T-helper 17 cell (primary cell): ENCODE data around the gene DUSP1. TPM values are rescaled to one million over a fixed set of nuclear protein-coding genes. Genes with fewer than 3 reads are reported as not detected.

ENCODE experiments used
- ATAC-seq: fragments of 150-1000 bp; cut with Tn5 transposase; 2 replicates; pipeline ENCODE4 v1.10.0; 2021; ENCODE audit warnings: mild to moderate bottlenecking, moderate library complexity
- DNase-seq, 3 donors: peaks; one replicate each; pipeline versions ENCODE4 v3.0.0 to v3.0.0-alpha.2; 2020 to 2021
- H3K9me3 ChIP-seq: one replicate; pipeline ENCODE4 v1.7.0; 2013; ENCODE audit warnings: low read length, mild to moderate bottlenecking; ENCODE audit not compliant: control insufficient read depth, poor library complexity, severe bottlenecking
- H3K27ac Mint-ChIP-seq: one replicate; pipeline ENCODE4 v1.8.0; 2022; ENCODE audit warnings: mild to moderate bottlenecking, moderate library complexity, mixed read lengths
- H3K27me3 Mint-ChIP-seq: one replicate; pipeline ENCODE4 v1.8.0; 2022; ENCODE audit warnings: mixed read lengths
- H3K36me3 Mint-ChIP-seq: one replicate; pipeline ENCODE4 v1.8.0; 2022; ENCODE audit warnings: low read depth, mixed read lengths
- H3K4me1 Mint-ChIP-seq: one replicate; pipeline ENCODE4 v1.8.0; 2022; ENCODE audit warnings: mild to moderate bottlenecking, mixed read lengths
- H3K4me3 Mint-ChIP-seq: one replicate; pipeline ENCODE4 v1.8.0; 2022; ENCODE audit warnings: mild to moderate bottlenecking, moderate library complexity, mixed read lengths
- total RNA-seq, 4 donors: library from RNA in 2 of 4; stranded (reverse) in 2 of 4; gene quantifications; one replicate each; pipeline ENCODE4 v1.2.3 and lab custom pipeline; 2022 to 2026

The DUSP1 gene
- total RNA-seq, 2 donors from 2014 or later, result 1,522 to 2,429 TPM

- no peak for ATAC-seq
- Mint-ChIP-seq H3K27me3 (no peaks in the 10 kb centered on the region), H3K4me3 (no peak overlapping the region)
Measured at GRCh38 chr5:172782169-172783039, 11.4 kb upstream of the DUSP1 start.

GRCh38 chr5:172779691-172780341 lies 8.8 kb upstream of the DUSP1 start:
- no peaks in the 10 kb centered on the region for H3K36me3 Mint-ChIP-seq
- H3K27ac Mint-ChIP-seq, result peak overlapping the region; percentile 100
- no peak for ATAC-seq
- peaks cover 15% of the 10 kb centered on the region for H3K4me1 Mint-ChIP-seq
- H3K9me3 ChIP-seq, result no peaks in the 10 kb centered on the region
- no peak for DNase-seq
- no peaks in the 10 kb centered on the region for H3K27me3 Mint-ChIP-seq
- H3K4me3 Mint-ChIP-seq, result no peak overlapping the region

More at GRCh38 chr5:172782169-172783039, 11.4 kb upstream of the DUSP1 start:
- DNase-seq, result no peak
- H3K4me1 Mint-ChIP-seq, result peaks cover 7% of the 10 kb centered on the region
- no peaks in the 10 kb centered on the region for H3K36me3 Mint-ChIP-seq
- H3K27ac Mint-ChIP-seq, result no peak overlapping the region
- H3K9me3 ChIP-seq, result no peaks in the 10 kb centered on the region

- H3K9me3 ChIP-seq, result no peaks in the 10 kb centered on the region
- H3K4me1 Mint-ChIP-seq, result peaks cover 26% of the 10 kb centered on the region
- H3K36me3 Mint-ChIP-seq, result no peaks in the 10 kb centered on the region
- ATAC-seq, result peak; percentile 59
- no peaks in the 10 kb centered on the region for H3K27me3 Mint-ChIP-seq
- H3K27ac Mint-ChIP-seq, result peak overlapping the region; percentile 100
- peak overlapping the region; percentile 82 for H3K4me3 Mint-ChIP-seq
- no peak for DNase-seq
Measured at GRCh38 chr5:172777881-172778814, 7.2 kb upstream of the DUSP1 start.

GRCh38 chr5:172776235-172776594 lies 5.2 kb upstream of the DUSP1 start:
- no peaks in the 10 kb centered on the region for H3K9me3 ChIP-seq
- Mint-ChIP-seq H3K4me3 (no peak overlapping the region), H3K36me3 (no peaks in the 10 kb centered on the region), H3K4me1 (peaks cover 36% of the 10 kb centered on the region), H3K27me3 (no peaks in the 10 kb centered on the region), H3K27ac (peak overlapping the region; percentile 100)
- no peak for DNase-seq
- no peak for ATAC-seq

GRCh38 chr5:172775326-172776234 lies 4.6 kb upstream of the DUSP1 start:
- Mint-ChIP-seq H3K4me3 (no peak overlapping the region), H3K36me3 (peaks cover 3% of the 10 kb centered on the region), H3K27me3 (no peaks in the 10 kb centered on the region), H3K4me1 (peaks cover 40% of the 10 kb centered on the region), H3K27ac (peak overlapping the region; percentile 100)
- ATAC-seq, result no peak
- DNase-seq, result no peak
- H3K9me3 ChIP-seq, result no peaks in the 10 kb centered on the region

GRCh38 chr5:172774561-172775315 lies 3.7 kb upstream of the DUSP1 start:
- Mint-ChIP-seq H3K27ac (peak overlapping the region; percentile 100), H3K27me3 (no peaks in the 10 kb centered on the region), H3K4me1 (peaks cover 44% of the 10 kb centered on the region), H3K36me3 (peaks cover 8% of the 10 kb centered on the region), H3K4me3 (no peak overlapping the region)
- H3K9me3 ChIP-seq, result no peaks in the 10 kb centered on the region
- ATAC-seq (no peak), DNase-seq (no peak)

- peak overlapping the region; percentile 68 for H3K4me3 Mint-ChIP-seq
- ATAC-seq, result no peak
- peaks cover 4% of the 10 kb centered on the region for H3K27me3 Mint-ChIP-seq
- no peak for DNase-seq
- H3K27ac Mint-ChIP-seq, result peak overlapping the region; percentile 100
- H3K36me3 Mint-ChIP-seq, result peaks cover 15% of the 10 kb centered on the region
- H3K4me1 Mint-ChIP-seq, result peaks cover 51% of the 10 kb centered on the region
- no peaks in the 10 kb centered on the region for H3K9me3 ChIP-seq
Measured at GRCh38 chr5:172773481-172774469, 2.8 kb upstream of the DUSP1 start.

GRCh38 chr5:172772112-172772906 lies 1.3 kb upstream of the DUSP1 start:
- peaks cover 18% of the 10 kb centered on the region for H3K36me3 Mint-ChIP-seq
- H3K9me3 ChIP-seq, result no peaks in the 10 kb centered on the region
- DNase-seq, result peak; percentile 77 to 83 (median 81)

GRCh38 chr5:172771439-172772111 lies 580 bp upstream of the DUSP1 start:
- peaks cover 7% of the 10 kb centered on the region for H3K27me3 Mint-ChIP-seq
- H3K9me3 ChIP-seq, result no peaks in the 10 kb centered on the region
- peaks cover 51% of the 10 kb centered on the region for H3K4me1 Mint-ChIP-seq
- peak overlapping the region; percentile 100 for H3K27ac Mint-ChIP-seq
- ATAC-seq (peak; percentile 1), DNase-seq (no peak)
- peaks cover 18% of the 10 kb centered on the region for H3K36me3 Mint-ChIP-seq
- H3K4me3 Mint-ChIP-seq, result peak overlapping the region; percentile 93

More at GRCh38 chr5:172772112-172772906, 1.3 kb upstream of the DUSP1 start:
- Mint-ChIP-seq H3K4me1 (peaks cover 52% of the 10 kb centered on the region), H3K27me3 (peaks cover 7% of the 10 kb centered on the region), H3K27ac (peak overlapping the region; percentile 100), H3K4me3 (peak overlapping the region; percentile 93)
- peak; percentile 63 for ATAC-seq

- ATAC-seq (no peak), DNase-seq (peak in 1 of 3 donors; percentile 34)
- H3K9me3 ChIP-seq, result no peaks in the 10 kb centered on the region
- peak overlapping the region; percentile 100 for H3K27ac Mint-ChIP-seq
- H3K4me1 Mint-ChIP-seq, result peaks cover 57% of the 10 kb centered on the region
- H3K4me3 Mint-ChIP-seq, result peak overlapping the region; percentile 93
- H3K27me3 Mint-ChIP-seq, result peaks cover 7% of the 10 kb centered on the region
- H3K36me3 Mint-ChIP-seq, result peaks cover 18% of the 10 kb centered on the region
Measured at GRCh38 chr5:172770374-172770674, 671 bp downstream of the DUSP1 start.
